Keratinocyte (primary cell): ENCODE results near the gene CIBAR2. TPM values are rescaled to one million over a fixed set of nuclear protein-coding genes. Genes with fewer than 3 reads are reported as not detected.

Experiments
- DNase-seq: peaks from one replicate; pipeline ENCODE4 v3.0.0-alpha.2; 2011; ENCODE audit warnings: low read depth, missing footprints, low spot score
- FAIRE-seq: peaks from 2 replicates; lab custom pipeline; 2011; peaks lifted over from hg19 to GRCh38; lab: Jason Lieb, UNC
- H2AFZ ChIP-seq: 2 replicates; pipeline ENCODE4 v1.6.0; 2012; ENCODE audit warnings: low read length, control low read depth, inconsistent platforms; ENCODE audit not compliant: control insufficient read depth
- H3K27ac ChIP-seq: 2 replicates; pipeline ENCODE4 v1.5.1; 2011; ENCODE audit warnings: low read length; ENCODE audit not compliant: control insufficient read depth, insufficient read depth
- H3K27me3 ChIP-seq: 3 replicates; pipeline ENCODE4 v1.6.0; 2011; ENCODE audit warnings: low read length; ENCODE audit not compliant: control insufficient read depth, insufficient read depth; ENCODE audit errors: extremely low read depth
- H3K36me3 ChIP-seq, 2 experiments: 2 replicates in 1 of 2; 3 replicates in 1 of 2; pipeline ENCODE4 v1.5.1; 2011; ENCODE audit warnings: low read length in 2 of 2, mild to moderate bottlenecking in 1 of 2; ENCODE audit not compliant: control insufficient read depth in 2 of 2, insufficient read depth in 2 of 2; ENCODE audit errors: extremely low read depth in 1 of 2
- H3K4me1 ChIP-seq: 3 replicates; pipeline ENCODE4 v1.5.1; 2011; ENCODE audit warnings: low read length; ENCODE audit not compliant: control insufficient read depth, insufficient read depth; ENCODE audit errors: extremely low read depth
- H3K4me2 ChIP-seq: 3 replicates; pipeline ENCODE4 v1.6.0; 2011; ENCODE audit warnings: low read depth, low read length; ENCODE audit not compliant: control insufficient read depth, insufficient read depth; ENCODE audit errors: extremely low read depth
- H3K4me3 ChIP-seq, 3 experiments: fragments of 200-600 bp in 1 of 3; sonication (generic) in 1 of 3; 2 replicates in 2 of 3; 3 replicates in 1 of 3; pipeline ENCODE4 v1.5.1; 2011 to 2016; ENCODE audit warnings: low read length in 3 of 3, mild to moderate bottlenecking in 3 of 3, control low read depth in 2 of 3, inconsistent platforms in 1 of 3, low read depth in 1 of 3, mixed read lengths in 1 of 3, mixed run types in 1 of 3, moderate library complexity in 1 of 3; ENCODE audit not compliant: control insufficient read depth in 2 of 3, insufficient read depth in 2 of 3; ENCODE audit errors: extremely low read depth in 1 of 3
- H3K79me2 ChIP-seq: 2 replicates; pipeline ENCODE4 v1.6.0; 2012; ENCODE audit warnings: low read length; ENCODE audit not compliant: control insufficient read depth, insufficient read depth
- H3K9ac ChIP-seq: 3 replicates; pipeline ENCODE4 v1.6.0; 2011; ENCODE audit warnings: low read length; ENCODE audit not compliant: control insufficient read depth, insufficient read depth; ENCODE audit errors: extremely low read depth
- H3K9me1 ChIP-seq: 3 replicates; pipeline ENCODE4 v1.6.0; 2011; ENCODE audit warnings: low read length; ENCODE audit not compliant: control insufficient read depth, insufficient read depth; ENCODE audit errors: extremely low read depth
- H3K9me3 ChIP-seq: 2 replicates; pipeline ENCODE4 v1.5.1; 2012; ENCODE audit warnings: low read depth, low read length; ENCODE audit not compliant: control insufficient read depth
- H4K20me1 ChIP-seq: 3 replicates; pipeline ENCODE4 v1.6.0; 2011; ENCODE audit warnings: low read length; ENCODE audit not compliant: control insufficient read depth, insufficient read depth; ENCODE audit errors: extremely low read depth
- CTCF ChIP-seq, 3 experiments: IDR thresholded peaks in 1 of 3; conservative IDR thresholded peaks in 1 of 3; optimal IDR thresholded peaks in 1 of 3; 2 replicates in 2 of 3; 3 replicates in 1 of 3; pipeline versions ENCODE3 to v1.5.1; 2011; ENCODE audit warnings: low read length in 3 of 3, mild to moderate bottlenecking in 3 of 3, moderate library complexity in 2 of 3, control low read depth in 1 of 3, inconsistent platforms in 1 of 3; ENCODE audit not compliant: insufficient read depth in 2 of 3; ENCODE audit errors: extremely low read depth in 1 of 3
- EZH2 ChIP-seq: IDR thresholded peaks from one replicate; pipeline ENCODE4 v1.6.1; 2012; ENCODE audit warnings: inconsistent platforms, mild to moderate bottlenecking, low read length, moderate library complexity
- dilution Hi-C: fragments of 300-500 bp; cut with MboI; formaldehyde crosslinking; loops from one replicate; pipeline ENCODE4 v1.7.0; 2020; ENCODE audit warnings: low sequenced_read_pairs; ENCODE audit not compliant: extremely low pct_ligation_motif_present
- polyA plus RNA-seq, 5 experiments: library from polyadenylated mRNA; depleted of rRNA in 3 of 5; stranded (reverse) in 3 of 5; stranded (forward) in 1 of 5; unstranded in 1 of 5; fragments of >200 nt; gene quantifications; 1 replicate in 1 of 5; 2 replicates in 3 of 5; 3 replicates in 1 of 5; pipeline versions ENCODE4 v1.2.1 to v1.2.3, GENCODE V29; 2011 to 2012; ENCODE audit warnings: missing spikeins in 2 of 5, low read depth in 1 of 5, low replicate concordance in 1 of 5

Gene CIBAR2
- polyA plus RNA-seq, 1 donor (not counting 4 experiments of a cell fraction or from before 2014, with no cell fraction given): not detected

- no peak for FAIRE-seq
- Histone ChIP-seq H3K27me3 (peaks cover 30% of the 10 kb centered on the region), H3K9me1 (no peaks in the 10 kb centered on the region), H3K4me1 (peaks cover 3% of the 10 kb centered on the region), H4K20me1 (no peaks in the 10 kb centered on the region), H3K9me3 (no peaks in the 10 kb centered on the region), H3K9ac (no peak overlapping the region), H3K36me3 (no peaks in the 10 kb centered on the region), H3K79me2 (no peaks in the 10 kb centered on the region), H2AFZ (no peak overlapping the region), H3K4me3 (no peak overlapping the region), H3K27ac (no peak overlapping the region), H3K4me2 (no peak overlapping the region)
- dilution Hi-C loops: no loop called here
- TF ChIP-seq EZH2: no peak
- TF ChIP-seq CTCF (optimal IDR thresholded peaks at IDR 0.05 in 1 of 3, IDR thresholded peaks at IDR 0.05 in 1 of 3, conservative IDR thresholded peaks at IDR 0.05 in 1 of 3; ENCODE audit: extremely low read depth in 1 of 3, insufficient read depth in 2 of 3, low read length in 3 of 3): no peak
- DNase-seq: no peak
Observed at GRCh38 chr16:85141491-85142128, 29.3 kb upstream of the CIBAR2 start.

GRCh38 chr16:85140455-85141012 lies 28.3 kb upstream of the CIBAR2 start:
- Histone ChIP-seq H3K36me3 (no peaks in the 10 kb centered on the region), H3K27me3 (peaks cover 32% of the 10 kb centered on the region), H3K9ac (no peak overlapping the region), H2AFZ (no peak overlapping the region), H3K27ac (no peak overlapping the region), H4K20me1 (no peaks in the 10 kb centered on the region), H3K79me2 (no peaks in the 10 kb centered on the region), H3K4me3 (no peak overlapping the region), H3K9me3 (no peaks in the 10 kb centered on the region), H3K4me2 (no peak overlapping the region), H3K9me1 (no peaks in the 10 kb centered on the region), H3K4me1 (peaks cover 3% of the 10 kb centered on the region)
- FAIRE-seq (no peak), DNase-seq (no peak)
- no peak for TF ChIP-seq EZH2
- no peak for TF ChIP-seq CTCF (optimal IDR thresholded peaks at IDR 0.05 in 1 of 3, IDR thresholded peaks at IDR 0.05 in 1 of 3, conservative IDR thresholded peaks at IDR 0.05 in 1 of 3; ENCODE audit: extremely low read depth in 1 of 3, insufficient read depth in 2 of 3, low read length in 3 of 3)
- dilution Hi-C loops: no loop called here
